Upper lobe of right lung (tissue), 1 donor: ENCODE results near the gene CUTA. TPM values are rescaled to one million over a fixed set of nuclear protein-coding genes. Genes with fewer than 3 reads are reported as not detected.
A peak's percentile ranks its signal among the peaks of the same experiment; 100 is the strongest.

Experiments
- ATAC-seq: fragments of 200-7000 bp; cut with Tn5 transposase; one replicate; pipeline ENCODE4 v1.9.1; 2020; ENCODE audit warnings: mild to moderate bottlenecking, moderate library complexity
- DNase-seq: peaks from one replicate; pipeline ENCODE4 v3.0.0-alpha.2; 2020
- H3K27ac ChIP-seq: fragments of 200-600 bp; one replicate; pipeline ENCODE4 v1.8.0; 2022
- H3K27me3 ChIP-seq: fragments of 200-600 bp; one replicate; pipeline ENCODE4 v1.8.0; 2022; ENCODE audit warnings: mild to moderate bottlenecking
- H3K36me3 ChIP-seq: fragments of 200-600 bp; one replicate; pipeline ENCODE4 v1.8.0; 2022
- H3K4me1 ChIP-seq: fragments of 200-600 bp; one replicate; pipeline ENCODE4 v1.8.0; 2022
- H3K4me3 ChIP-seq: fragments of 200-600 bp; one replicate; pipeline ENCODE4 v1.8.0; 2022; ENCODE audit warnings: mild to moderate bottlenecking
- H3K9me3 ChIP-seq: fragments of 200-600 bp; one replicate; pipeline ENCODE4 v1.8.0; 2022
- intact Hi-C: fragments of 100-400 bp; cut with DNase I; formaldehyde crosslinking; loops from one replicate; pipeline ENCODE4 v1.11.0; 2022
- total RNA-seq: library from RNA; stranded (reverse); fragmentation: NEBNext Ultra II Directional; extraction: Animal tissue kit (Norgen Biotek cat#: 25700); gene quantifications from one replicate; pipeline ENCODE4 v1.2.1, GENCODE V29; 2021
- TF ChIP-seq, protein P1 (sequence below): fragments of 200-600 bp; IDR thresholded peaks from one replicate; pipeline ENCODE4 v1.8.0; 2022; ENCODE audit warnings: antibody characterized with exemption
- donor health status: DM: no; HTN: yes; CAD: no; lungs with severe emphysema.

The CUTA gene
- total RNA-seq, 1 donor from 2014 or later, result 144 TPM

- DNase-seq (no peak), ATAC-seq (no peak)
- peaks cover 35% of the 10 kb centered on the region for H3K4me1 ChIP-seq
- H3K9me3 ChIP-seq, result no peaks in the 10 kb centered on the region
- intact Hi-C loops, result no loop called here
- TF ChIP-seq, protein P1, sequence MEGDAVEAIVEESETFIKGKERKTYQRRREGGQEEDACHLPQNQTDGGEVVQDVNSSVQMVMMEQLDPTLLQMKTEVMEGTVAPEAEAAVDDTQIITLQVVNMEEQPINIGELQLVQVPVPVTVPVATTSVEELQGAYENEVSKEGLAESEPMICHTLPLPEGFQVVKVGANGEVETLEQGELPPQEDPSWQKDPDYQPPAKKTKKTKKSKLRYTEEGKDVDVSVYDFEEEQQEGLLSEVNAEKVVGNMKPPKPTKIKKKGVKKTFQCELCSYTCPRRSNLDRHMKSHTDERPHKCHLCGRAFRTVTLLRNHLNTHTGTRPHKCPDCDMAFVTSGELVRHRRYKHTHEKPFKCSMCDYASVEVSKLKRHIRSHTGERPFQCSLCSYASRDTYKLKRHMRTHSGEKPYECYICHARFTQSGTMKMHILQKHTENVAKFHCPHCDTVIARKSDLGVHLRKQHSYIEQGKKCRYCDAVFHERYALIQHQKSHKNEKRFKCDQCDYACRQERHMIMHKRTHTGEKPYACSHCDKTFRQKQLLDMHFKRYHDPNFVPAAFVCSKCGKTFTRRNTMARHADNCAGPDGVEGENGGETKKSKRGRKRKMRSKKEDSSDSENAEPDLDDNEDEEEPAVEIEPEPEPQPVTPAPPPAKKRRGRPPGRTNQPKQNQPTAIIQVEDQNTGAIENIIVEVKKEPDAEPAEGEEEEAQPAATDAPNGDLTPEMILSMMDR, result no peak
- no peak overlapping the region for H3K27ac ChIP-seq
- H3K27me3 ChIP-seq, result no peaks in the 10 kb centered on the region
- no peak overlapping the region for H3K4me3 ChIP-seq
- H3K36me3 ChIP-seq, result peaks cover 22% of the 10 kb centered on the region
These were observed 14.6 kb upstream of the CUTA start for GRCh38 chr6:33432546-33432945.

DNA sequence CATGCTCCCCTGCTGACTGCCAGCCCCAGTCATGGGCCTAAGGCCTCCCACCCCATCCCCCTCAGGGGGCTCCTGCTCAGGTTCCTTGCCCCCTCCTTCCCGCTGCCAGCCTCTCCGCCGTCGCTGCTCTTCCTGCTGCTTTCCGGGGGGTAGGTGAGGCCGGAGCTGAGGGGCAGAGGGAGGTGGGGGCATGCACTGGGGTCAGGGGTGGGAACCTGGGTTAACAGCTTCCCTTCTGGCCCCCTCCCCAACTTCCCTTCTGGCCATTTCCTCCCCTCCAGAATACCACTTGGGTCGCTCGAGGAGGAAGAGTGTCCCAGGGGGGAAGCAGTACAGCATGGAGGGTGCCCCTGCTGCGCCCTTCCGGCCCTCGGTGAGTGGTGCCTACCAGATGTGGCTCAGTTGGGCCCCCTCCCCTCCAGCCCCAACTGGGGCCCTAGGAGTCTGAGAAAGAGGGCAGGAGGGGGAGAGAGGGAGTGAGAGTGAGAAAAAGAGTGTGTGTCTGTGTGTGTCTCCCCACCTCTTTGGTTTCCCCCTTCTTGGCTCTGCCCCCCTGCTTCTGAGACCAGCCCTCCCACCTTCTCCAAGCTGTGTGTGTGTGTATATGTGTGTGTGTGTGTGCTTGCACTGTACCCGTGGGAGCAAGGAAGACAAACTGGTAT lies 14.1 kb upstream of the CUTA start:
- Histone ChIP-seq H3K4me3 (no peak overlapping the region), H3K27ac (no peak overlapping the region), H3K4me1 (peaks cover 40% of the 10 kb centered on the region), H3K27me3 (no peaks in the 10 kb centered on the region), H3K36me3 (peaks cover 17% of the 10 kb centered on the region), H3K9me3 (no peaks in the 10 kb centered on the region)
- intact Hi-C loops, result no loop called here
- DNase-seq (no peak), ATAC-seq (no peak)
- TF ChIP-seq, protein P1, result no peak

GRCh38 chr6:33430991-33431879 lies 13.3 kb upstream of the CUTA start:
- no peaks in the 10 kb centered on the region for H3K9me3 ChIP-seq
- TF ChIP-seq, protein P1, result no peak
- no peak for DNase-seq
- H3K4me3 ChIP-seq, result no peak overlapping the region
- H3K4me1 ChIP-seq, result peaks cover 46% of the 10 kb centered on the region
- H3K36me3 ChIP-seq, result peaks cover 10% of the 10 kb centered on the region
- H3K27ac ChIP-seq, result no peak overlapping the region
- no peaks in the 10 kb centered on the region for H3K27me3 ChIP-seq
- peak; percentile 51 for ATAC-seq
- intact Hi-C loops, result no loop called here

DNA sequence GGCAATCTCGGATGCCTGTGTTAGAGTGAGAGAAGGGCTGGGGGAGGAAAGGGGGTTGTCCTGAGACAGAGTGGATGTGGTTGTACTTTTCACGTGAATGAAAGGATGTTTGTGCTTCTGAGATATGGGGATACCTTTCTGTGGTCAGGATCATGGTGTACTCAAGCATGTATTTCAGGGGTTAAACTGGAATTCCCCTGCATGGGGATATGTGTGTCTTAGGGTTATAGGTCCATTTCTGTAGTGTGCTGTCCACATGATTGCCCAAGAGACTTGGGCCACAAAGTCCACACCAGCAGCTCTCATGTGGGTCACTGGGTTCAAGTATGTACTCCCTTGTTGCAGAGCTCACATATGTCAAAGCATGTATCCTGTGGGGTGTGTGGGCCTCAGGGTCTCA lies 12.4 kb upstream of the CUTA start:
- Histone ChIP-seq H3K27ac (no peak overlapping the region), H3K27me3 (no peaks in the 10 kb centered on the region), H3K4me1 (peaks cover 46% of the 10 kb centered on the region), H3K9me3 (no peaks in the 10 kb centered on the region), H3K36me3 (peaks cover under 1% of the 10 kb centered on the region), H3K4me3 (no peak overlapping the region)
- DNase-seq (no peak), ATAC-seq (no peak)
- intact Hi-C loops, result no loop called here
- TF ChIP-seq, protein P1, result no peak

DNA sequence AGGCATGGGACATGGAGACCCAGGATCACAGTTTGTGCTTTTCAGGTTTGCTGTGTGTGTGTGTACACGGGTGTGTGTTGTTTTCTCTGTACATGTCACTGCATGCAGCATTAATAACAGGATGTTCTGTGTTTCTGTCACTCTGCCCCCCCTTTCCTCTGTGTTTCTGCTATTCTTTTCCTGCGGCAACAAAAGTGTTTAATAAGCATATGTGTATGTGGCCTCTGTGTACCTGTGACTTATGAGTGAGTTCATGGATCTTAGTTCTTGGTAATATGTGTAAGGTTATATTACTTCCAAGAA lies 11.8 kb upstream of the CUTA start:
- intact Hi-C loops, result no loop called here
- no peak overlapping the region for H3K4me3 ChIP-seq
- no peaks in the 10 kb centered on the region for H3K36me3 ChIP-seq
- no peaks in the 10 kb centered on the region for H3K9me3 ChIP-seq
- no peak for DNase-seq
- TF ChIP-seq, protein P1, result no peak
- no peak for ATAC-seq
- H3K4me1 ChIP-seq, result peaks cover 49% of the 10 kb centered on the region
- H3K27ac ChIP-seq, result no peak overlapping the region
- no peaks in the 10 kb centered on the region for H3K27me3 ChIP-seq
